ENCODE measurements around the gene KRT9.

DNA sequence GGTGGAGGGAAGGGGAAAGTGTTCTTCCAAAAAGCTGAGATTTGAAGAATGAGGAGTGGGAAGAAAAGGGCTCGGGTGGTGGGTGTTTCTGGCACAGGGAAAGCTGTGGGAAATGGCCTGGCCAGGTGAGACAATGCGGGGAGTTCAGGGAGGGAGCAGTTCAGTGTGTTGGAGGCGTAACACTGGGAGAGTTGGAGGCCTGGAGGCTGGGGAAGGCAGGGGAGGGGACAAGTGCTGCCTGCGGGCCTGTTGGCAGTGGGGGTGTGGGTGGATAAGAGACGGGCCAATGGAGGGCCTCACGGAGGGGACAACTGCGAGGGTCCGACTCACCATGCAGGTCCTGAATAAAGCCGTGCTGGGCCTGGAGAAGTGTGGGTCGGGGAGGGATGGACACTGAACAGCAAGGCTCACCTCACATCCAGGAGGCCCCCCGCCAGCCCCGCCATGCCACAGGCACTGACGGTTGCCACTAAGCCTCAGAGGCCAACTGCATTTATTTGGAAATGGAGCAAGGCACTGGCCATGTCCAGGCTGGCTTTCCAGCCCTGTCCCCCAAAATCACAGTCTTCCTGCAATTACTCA is 25.9 kb downstream of the KRT9 start:
- no peak for TF ChIP-seq POLR2A (IDR thresholded peaks at IDR 0.05; ENCODE audit: extremely low read depth, insufficient read length)
- TF ChIP-seq MAX (IDR thresholded peaks at IDR 0.05; ENCODE audit: low read depth, low read length): no peak
- TF ChIP-seq CTCF (IDR thresholded peaks at IDR 0.05; ENCODE audit: low read depth, low read length): no peak
